WTC11 (cell line): Measurements from ENCODE around the gene CFAP157.

ENCODE experiments used
- CTCF ChIP-seq: fragments of 200-600 bp; IDR thresholded peaks from 2 replicates; pipeline ENCODE4 v1.8.0; 2022; ENCODE audit warnings: antibody characterized with exemption
- FOXK1 ChIP-seq: sonication (generic); formaldehyde crosslinking; IDR thresholded peaks from 2 replicates; pipeline ENCODE4 v1.8.0; 2022; ENCODE audit warnings: mild to moderate bottlenecking, moderate library complexity, missing genetic modification reagents
- USF1 ChIP-seq: sonication (generic); formaldehyde crosslinking; IDR thresholded peaks from 2 replicates; pipeline ENCODE4 v1.8.0; 2022; ENCODE audit warnings: mild to moderate bottlenecking, missing genetic modification reagents

DNA sequence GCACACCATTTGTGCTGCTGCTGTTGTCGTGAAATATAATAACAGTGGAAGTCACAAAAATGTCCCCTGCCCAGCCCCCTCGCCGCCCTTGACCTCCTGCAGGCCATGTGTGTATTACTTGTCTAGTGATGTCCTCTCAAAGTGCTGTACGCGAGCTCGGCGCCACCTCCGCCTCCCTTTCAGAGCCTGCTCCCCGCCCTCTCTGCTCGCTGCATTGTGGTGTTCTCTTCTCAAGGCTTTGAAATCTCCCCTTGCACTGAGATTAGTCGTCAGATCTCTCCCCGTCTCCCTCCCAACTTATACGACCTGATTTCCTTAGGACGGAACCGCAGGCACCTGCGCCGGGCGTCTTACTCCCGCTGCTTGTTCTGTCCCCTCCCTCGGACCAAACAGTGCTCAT, 14.7 kb upstream of the CFAP157 start:
- no peak for TF ChIP-seq CTCF
- no peak for TF ChIP-seq FOXK1 (CRISPR knock-in tag)
- TF ChIP-seq USF1 (CRISPR knock-in tag), result no peak
